GM12878 (cell line): Measurements from ENCODE around the gene TMEM52. TPM values are rescaled to one million over a fixed set of nuclear protein-coding genes. Genes with fewer than 3 reads are reported as not detected.

Experiments
- ATAC-seq: fragments of 200-7000 bp; cut with Tn5 transposase; 3 replicates; pipeline ENCODE4 v1.9.1; 2020; ENCODE audit warnings: mild to moderate bottlenecking, moderate library complexity
- BruUV-seq: library from RNA; stranded (reverse); fragments of 400-500 nt; replicated peaks from 2 replicates; lab custom pipeline; 2021; lab: Mats Ljungman, UMichigan
- CTCF ChIA-PET: fragments of 300-600 bp; sonication (Branson Sonifier 250); formaldehyde crosslinking; extraction: SDS; loops from one replicate; lab custom pipeline; 2021; ENCODE audit warnings: inconsistent platforms; lab: Yijun Ruan, JAX
- POLR2A ChIA-PET: fragments of 350-600 bp; formaldehyde crosslinking; extraction: SDS; loops from one replicate; lab custom pipeline; 2021; ENCODE audit warnings: inconsistent platforms; lab: Charles Lee
- RAD21 ChIA-PET: fragments of 300-600 bp; sonication (Branson Sonifier 250); formaldehyde crosslinking; loops from one replicate; lab custom pipeline; 2023; ENCODE audit warnings: antibody characterized with exemption; ENCODE audit not compliant: unreplicated experiment; lab: Charles Lee
- SMC1A ChIA-PET: fragments of 300-600 bp; sonication (Branson Sonifier 250); formaldehyde crosslinking; loops from one replicate; lab custom pipeline; 2023; ENCODE audit not compliant: unreplicated experiment, uncharacterized antibody; lab: Charles Lee
- DNase-seq: peaks from one replicate; pipeline ENCODE4 v3.0.0-alpha.2; 2011; ENCODE audit warnings: low read depth, low spot score
- FAIRE-seq: peaks from 3 replicates; lab custom pipeline; 2011; peaks lifted over from hg19 to GRCh38; lab: Jason Lieb, UNC
- H2AFZ ChIP-seq: 2 replicates; pipeline ENCODE4 v1.6.0; 2011; ENCODE audit warnings: low read depth, low read length, control low read depth; ENCODE audit not compliant: control insufficient read depth
- H3K27ac ChIP-seq: 2 replicates; pipeline ENCODE4 v1.5.1; 2011; ENCODE audit warnings: control low read depth; ENCODE audit not compliant: control insufficient read depth, insufficient read depth
- H3K27me3 ChIP-seq, 2 experiments: replicated peaks in 1 of 2; 2 replicates each; pipeline versions ENCODE4 v1.6.0 to v1.6.1; 2011; ENCODE audit warnings: low read length in 1 of 2; ENCODE audit not compliant: control insufficient read depth in 2 of 2, insufficient read depth in 2 of 2
- H3K36me3 ChIP-seq, 2 experiments: 2 replicates each; pipeline ENCODE4 v1.5.1; 2011; ENCODE audit warnings: low read length in 1 of 2; ENCODE audit not compliant: control insufficient read depth in 2 of 2, insufficient read depth in 2 of 2
- H3K4me1 ChIP-seq: 2 replicates; pipeline ENCODE4 v1.6.1; 2011; ENCODE audit warnings: mild to moderate bottlenecking, low read length, moderate library complexity, mixed read lengths; ENCODE audit not compliant: control insufficient read depth, insufficient read depth
- H3K4me2 ChIP-seq: 2 replicates; pipeline ENCODE4 v1.6.0; 2011; ENCODE audit warnings: control low read depth; ENCODE audit not compliant: control insufficient read depth, insufficient read depth
- H3K4me3 ChIP-seq: fragments of 200-600 bp; sonication (generic); 2 replicates; pipeline ENCODE4 v1.5.1; 2016
- H3K79me2 ChIP-seq: 2 replicates; pipeline ENCODE4 v1.6.0; 2011; ENCODE audit warnings: low read length; ENCODE audit not compliant: control insufficient read depth, insufficient read depth
- H3K9ac ChIP-seq: 2 replicates; pipeline ENCODE4 v1.8.0; 2011; ENCODE audit warnings: low read length, control low read depth, mixed read lengths; ENCODE audit not compliant: control insufficient read depth, insufficient read depth
- H3K9me3 ChIP-seq: replicated peaks from 3 replicates; pipeline ENCODE4 v1.5.1; 2011; ENCODE audit warnings: mild to moderate bottlenecking, low read length; ENCODE audit not compliant: control insufficient read depth, insufficient read depth
- H4K20me1 ChIP-seq: 2 replicates; pipeline ENCODE4 v1.6.0; 2011; ENCODE audit not compliant: control insufficient read depth, insufficient read depth
- CEBPB ChIP-seq, 2 experiments: fragments of 150-350 bp in 1 of 2; IDR thresholded peaks; 2 replicates each; pipeline ENCODE4 v1.6.1; 2012 to 2014; ENCODE audit warnings: low read depth in 2 of 2, low read length in 2 of 2, borderline replicate concordance in 1 of 2, inconsistent platforms in 1 of 2
- FOS ChIP-seq: IDR thresholded peaks from 3 replicates; pipeline ENCODE4 v1.6.1; 2011; ENCODE audit warnings: borderline replicate concordance; ENCODE audit not compliant: insufficient read length; ENCODE audit errors: extremely low read depth
- JUND ChIP-seq: IDR thresholded peaks from 2 replicates; pipeline ENCODE4 v1.6.1; 2012; ENCODE audit warnings: low read depth, mild to moderate bottlenecking, low read length, improper control_type of control experiment, moderate library complexity
- NFYA ChIP-seq: IDR thresholded peaks from 2 replicates; pipeline ENCODE4 v1.6.1; 2011; ENCODE audit warnings: low read depth, mild to moderate bottlenecking, low read length, improper control_type of control experiment, borderline replicate concordance
- REST ChIP-seq: IDR thresholded peaks from 2 replicates; pipeline ENCODE4 v1.6.1; 2012; ENCODE audit warnings: mild to moderate bottlenecking, low read depth, low read length
- SIX5 ChIP-seq: IDR thresholded peaks from 2 replicates; pipeline ENCODE4 v1.6.1; 2011; ENCODE audit warnings: mild to moderate bottlenecking, low read depth, low read length, moderate library complexity; ENCODE audit not compliant: severe bottlenecking
- TARDBP ChIP-seq: IDR thresholded peaks from 2 replicates; pipeline ENCODE4 v1.6.1; 2016; ENCODE audit warnings: borderline replicate concordance
- YY1 ChIP-seq: IDR thresholded peaks from 2 replicates; pipeline ENCODE4 v1.6.1; 2011; ENCODE audit warnings: low read depth, mild to moderate bottlenecking, low read length
- WGBS: methylation state at CpG from one replicate; pipeline ENCODE4 v1.1.6; 2016; ENCODE audit warnings: low lambda C conversion rate; ENCODE audit not compliant: insufficient replicate concordance, insufficient coverage; ENCODE audit errors: missing lambda C conversion rate; 5-methylcytosine and 5-hydroxymethylcytosine counted together
- in situ Hi-C: fragments of 300-500 bp; cut with MboI; formaldehyde crosslinking; loops from 9 replicates; pipeline ENCODE4 v1.14.3; 2018; ENCODE audit warnings: mixed read lengths
- intact Hi-C: fragments of 100-400 bp; cut with micrococcal nuclease; formaldehyde crosslinking; loops from one replicate; pipeline ENCODE4 v1.14.2; 2022; ENCODE audit not compliant: unreplicated experiment
- polyA plus RNA-seq, 11 experiments: library from polyadenylated mRNA; depleted of rRNA in 4 of 11; unstranded in 6 of 11; stranded (reverse) in 5 of 11; fragments of >200 nt; fragmentation: Nextera tagmentation in 4 of 11; fragmentation: Illumina TruSeq in 1 of 11; extraction: Ambion mirVana in 4 of 11; extraction: Trizol in 1 of 11; gene quantifications; 1 replicate in 1 of 11; 2 replicates in 10 of 11; pipeline versions ENCODE4 v1.2.1 to v1.2.3, GENCODE V29; 2011 to 2016; ENCODE audit warnings: inconsistent platforms in 2 of 11, missing spikeins in 2 of 11, low read depth in 1 of 11
- total RNA-seq, 4 experiments: library from RNA; depleted of rRNA in 3 of 4; stranded (reverse); fragments of >200 nt in 3 of 4; fragmentation: Illumina TruSeq in 1 of 4; extraction: Trizol in 1 of 4; gene quantifications; 2 replicates each; pipeline versions ENCODE4 v1.2.1 to v1.2.3, GENCODE V29; 2013 to 2021
- TF ChIP-seq, protein P1 (sequence below), 3 experiments: IDR thresholded peaks in 2 of 3; conservative IDR thresholded peaks in 1 of 3; 2 replicates each; pipeline ENCODE4 v1.5.1; 2011; ENCODE audit warnings: low read depth in 3 of 3, low read length in 3 of 3, mild to moderate bottlenecking in 3 of 3, control low read depth in 2 of 3, moderate library complexity in 2 of 3, inconsistent platforms in 1 of 3, mixed read lengths in 1 of 3; ENCODE audit not compliant: control insufficient read depth in 2 of 3, insufficient read depth in 1 of 3; ENCODE audit errors: extremely low read depth in 1 of 3
- TF ChIP-seq, protein P2 (sequence below): fragments of 450-650 bp; IDR thresholded peaks from 2 replicates; pipeline ENCODE4 v1.6.1; 2016; ENCODE audit warnings: mild to moderate bottlenecking
- TF ChIP-seq, protein P3 (sequence below): fragments of 450-650 bp; IDR thresholded peaks from 2 replicates; pipeline ENCODE4 v1.6.1; 2017; ENCODE audit warnings: mild to moderate bottlenecking, low read depth, inconsistent platforms; ENCODE audit not compliant: poor library complexity, severe bottlenecking

The TMEM52 gene
- total and polyA plus RNA-seq, 10 of the 15 experiments (the other 5 are each of a cell fraction or from before 2014, with no cell fraction given) = 0.17 to 0.33 (median 0.24) TPM; not detected in 7

- TF ChIP-seq, protein P1, sequence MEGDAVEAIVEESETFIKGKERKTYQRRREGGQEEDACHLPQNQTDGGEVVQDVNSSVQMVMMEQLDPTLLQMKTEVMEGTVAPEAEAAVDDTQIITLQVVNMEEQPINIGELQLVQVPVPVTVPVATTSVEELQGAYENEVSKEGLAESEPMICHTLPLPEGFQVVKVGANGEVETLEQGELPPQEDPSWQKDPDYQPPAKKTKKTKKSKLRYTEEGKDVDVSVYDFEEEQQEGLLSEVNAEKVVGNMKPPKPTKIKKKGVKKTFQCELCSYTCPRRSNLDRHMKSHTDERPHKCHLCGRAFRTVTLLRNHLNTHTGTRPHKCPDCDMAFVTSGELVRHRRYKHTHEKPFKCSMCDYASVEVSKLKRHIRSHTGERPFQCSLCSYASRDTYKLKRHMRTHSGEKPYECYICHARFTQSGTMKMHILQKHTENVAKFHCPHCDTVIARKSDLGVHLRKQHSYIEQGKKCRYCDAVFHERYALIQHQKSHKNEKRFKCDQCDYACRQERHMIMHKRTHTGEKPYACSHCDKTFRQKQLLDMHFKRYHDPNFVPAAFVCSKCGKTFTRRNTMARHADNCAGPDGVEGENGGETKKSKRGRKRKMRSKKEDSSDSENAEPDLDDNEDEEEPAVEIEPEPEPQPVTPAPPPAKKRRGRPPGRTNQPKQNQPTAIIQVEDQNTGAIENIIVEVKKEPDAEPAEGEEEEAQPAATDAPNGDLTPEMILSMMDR (IDR thresholded peaks at IDR 0.05 in 2 of 3, conservative IDR thresholded peaks at IDR 0.05 in 1 of 3; ENCODE audit: control insufficient read depth in 2 of 3, extremely low read depth in 1 of 3, insufficient read depth in 1 of 3, low read depth in 3 of 3, low read length in 3 of 3) = no peak
- no peak for TF ChIP-seq YY1
- TF ChIP-seq, protein P2, sequence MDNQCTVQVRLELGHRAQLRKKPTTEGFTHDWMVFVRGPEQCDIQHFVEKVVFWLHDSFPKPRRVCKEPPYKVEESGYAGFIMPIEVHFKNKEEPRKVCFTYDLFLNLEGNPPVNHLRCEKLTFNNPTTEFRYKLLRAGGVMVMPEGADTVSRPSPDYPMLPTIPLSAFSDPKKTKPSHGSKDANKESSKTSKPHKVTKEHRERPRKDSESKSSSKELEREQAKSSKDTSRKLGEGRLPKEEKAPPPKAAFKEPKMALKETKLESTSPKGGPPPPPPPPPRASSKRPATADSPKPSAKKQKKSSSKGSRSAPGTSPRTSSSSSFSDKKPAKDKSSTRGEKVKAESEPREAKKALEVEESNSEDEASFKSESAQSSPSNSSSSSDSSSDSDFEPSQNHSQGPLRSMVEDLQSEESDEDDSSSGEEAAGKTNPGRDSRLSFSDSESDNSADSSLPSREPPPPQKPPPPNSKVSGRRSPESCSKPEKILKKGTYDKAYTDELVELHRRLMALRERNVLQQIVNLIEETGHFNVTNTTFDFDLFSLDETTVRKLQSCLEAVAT = no peak
Observed at GRCh38 chr1:1910651-1911331, 8.3 kb downstream of the TMEM52 start (continued).

- no peak overlapping the region for H3K4me3 ChIP-seq
- ATAC-seq = no peak
- H3K27ac ChIP-seq = no peak overlapping the region
- 66% methylated on average over 6 of the region's 6 CpGs for WGBS
- peak overlapping the region; percentile 75 for H3K4me2 ChIP-seq
- ChIA-PET CTCF (interaction anchor here (1.0 to 2.5 kb wide), 5 partner anchors 13 to 232 kb away, joined by 3 to 11 read pairs (median 6); partner anchors contain the start of genes CDK11A and NADK), POLR2A (interaction anchor here (0.6 to 3.0 kb wide), 5 partner anchors 15 to 516 kb away, joined by 3 to 14 read pairs (median 4); partner anchors contain the start of genes CCNL2 and NADK), RAD21 (no interaction called here), SMC1A (interaction anchor here (1.2 kb wide), 2 partner anchors 21 to 136 kb away, joined by 3 to 4 read pairs; no protein-coding TSS in a partner anchor)
- DNase-seq = no peak
- no peaks in the 10 kb centered on the region for H3K36me3 ChIP-seq
- no peak overlapping the region for H2AFZ ChIP-seq
- no peaks in the 10 kb centered on the region for H3K27me3 ChIP-seq
- BruUV-seq = no TSS peak
- in situ Hi-C loops = no loop called here
- H4K20me1 ChIP-seq = no peaks in the 10 kb centered on the region
- no peak for FAIRE-seq
- peaks cover 22% of the 10 kb centered on the region for H3K4me1 ChIP-seq
- peak overlapping the region; percentile 44; the same call in 1 of the 2 replicates for H3K9ac ChIP-seq
- no peaks in the 10 kb centered on the region for H3K9me3 ChIP-seq
- intact Hi-C loops = no loop called here
- H3K79me2 ChIP-seq = no peaks in the 10 kb centered on the region
- TF ChIP-seq REST (no peak), CEBPB (IDR thresholded peaks at IDR 0.05; ENCODE audit: borderline replicate concordance in 1 of 2, low read depth in 2 of 2, low read length in 2 of 2) (no peak), NFYA (no peak), TARDBP (no peak), JUND (no peak), FOS (no peak), SIX5 (no peak)
- TF ChIP-seq, protein P3, sequence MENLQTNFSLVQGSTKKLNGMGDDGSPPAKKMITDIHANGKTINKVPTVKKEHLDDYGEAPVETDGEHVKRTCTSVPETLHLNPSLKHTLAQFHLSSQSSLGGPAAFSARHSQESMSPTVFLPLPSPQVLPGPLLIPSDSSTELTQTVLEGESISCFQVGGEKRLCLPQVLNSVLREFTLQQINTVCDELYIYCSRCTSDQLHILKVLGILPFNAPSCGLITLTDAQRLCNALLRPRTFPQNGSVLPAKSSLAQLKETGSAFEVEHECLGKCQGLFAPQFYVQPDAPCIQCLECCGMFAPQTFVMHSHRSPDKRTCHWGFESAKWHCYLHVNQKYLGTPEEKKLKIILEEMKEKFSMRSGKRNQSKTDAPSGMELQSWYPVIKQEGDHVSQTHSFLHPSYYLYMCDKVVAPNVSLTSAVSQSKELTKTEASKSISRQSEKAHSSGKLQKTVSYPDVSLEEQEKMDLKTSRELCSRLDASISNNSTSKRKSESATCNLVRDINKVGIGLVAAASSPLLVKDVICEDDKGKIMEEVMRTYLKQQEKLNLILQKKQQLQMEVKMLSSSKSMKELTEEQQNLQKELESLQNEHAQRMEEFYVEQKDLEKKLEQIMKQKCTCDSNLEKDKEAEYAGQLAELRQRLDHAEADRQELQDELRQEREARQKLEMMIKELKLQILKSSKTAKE = no peak
Observed at GRCh38 chr1:1910033-1910465, 9.0 kb downstream of the TMEM52 start.
